ENCODE measurements around the gene UBL4A. TPM values are rescaled to one million over a fixed set of nuclear protein-coding genes. Genes with fewer than 3 reads are reported as not detected.
"Not testable (repeated sequence)": the region's sequence is repeated elsewhere in the genome, so short reads cannot be mapped to it uniquely, and the experiment has no call there.

UBL4A gene
- total and polyA plus RNA-seq, 7 experiments from 2014 or later: 9.2 to 65.7 (median 33.8) TPM

DNA sequence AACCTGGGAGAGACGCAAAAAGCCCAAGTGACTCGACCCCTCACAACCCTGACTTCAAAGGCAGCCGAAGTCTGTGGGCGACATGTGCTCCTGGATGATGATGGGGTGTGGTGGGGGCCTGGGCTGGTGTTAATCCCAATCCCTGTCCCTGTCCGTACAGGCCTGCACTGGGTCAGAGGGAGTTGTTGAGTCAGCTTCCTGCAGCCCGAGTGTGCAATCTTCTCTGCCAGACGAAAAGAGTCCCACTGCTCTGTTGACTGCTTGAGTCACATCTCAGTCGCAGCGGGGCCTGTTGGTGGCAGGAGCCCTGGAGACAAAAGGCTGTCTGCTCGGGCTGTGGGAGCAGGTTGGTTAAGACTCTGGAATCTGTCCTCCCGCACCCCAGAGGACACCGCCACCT, 19.3 kb upstream of the UBL4A start:
- ChIA-PET POLR2A (no interaction called here), CTCF (no interaction called here)
- ATAC-seq (no peak), DNase-seq (no peak)
- Histone ChIP-seq H3K9me3 (ENCODE audit: control insufficient read depth in 2 of 3, low read length in 3 of 3) (no peaks in the 10 kb centered on the region), H3K27ac (ENCODE audit: low read depth, low read length) (no peak overlapping the region), H3K4me1 (ENCODE audit: control insufficient read depth in 2 of 2, insufficient read depth in 2 of 2, low read length in 2 of 2) (no peaks in the 10 kb centered on the region), H3K36me3 (ENCODE audit: control insufficient read depth in 2 of 3, insufficient read depth in 3 of 3, low read length in 3 of 3) (peaks cover 0 to 45% (median 0%) of the 10 kb centered on the region in 3 experiments), H3K4me3 (ENCODE audit: low read length) (no peak overlapping the region), H3K27me3 (ENCODE audit: control insufficient read depth in 2 of 2, insufficient read depth in 2 of 2, low read length in 2 of 2) (no peaks in the 10 kb centered on the region)
- peaks cover 10 to 17% (median 11%) of the 10 kb centered on the region in 5 donors for H3K36me3 Mint-ChIP-seq
- H3K27me3 Mint-ChIP-seq: no peaks in the 10 kb centered on the region
- intact Hi-C loops (cut with micrococcal nuclease): no loop called here
- peaks cover under 1 to 5% (median 2%) of the 10 kb centered on the region in 7 donors for H3K4me1 Mint-ChIP-seq
- H3K27ac Mint-ChIP-seq: no peak overlapping the region
- peaks cover 0 to 4% (median 0%) of the 10 kb centered on the region in 11 donors for H3K9me3 Mint-ChIP-seq
- no peak overlapping the region for H3K4me3 Mint-ChIP-seq

DNA sequence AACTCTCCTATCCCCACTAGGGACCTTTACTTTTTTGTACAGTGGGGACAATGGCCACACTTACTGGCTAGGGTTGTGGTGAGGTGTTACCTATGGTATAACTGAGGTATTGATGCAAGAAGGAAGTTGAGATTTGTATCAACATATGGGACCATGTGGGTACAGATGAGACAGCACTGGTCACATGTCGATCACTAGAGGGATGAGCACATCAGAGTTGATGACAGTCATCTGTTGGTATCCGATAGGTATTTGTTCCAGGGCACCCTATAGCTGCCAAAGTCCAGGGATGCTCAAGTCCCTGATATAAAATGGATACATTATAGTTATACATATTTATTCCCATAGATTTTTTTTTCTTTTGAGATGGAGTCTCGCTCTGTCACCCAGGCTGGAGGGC, 16.6 kb upstream of the UBL4A start:
- no peaks in the 10 kb centered on the region for H3K4me1 Mint-ChIP-seq
- H3K4me1 ChIP-seq (ENCODE audit: control insufficient read depth in 2 of 2, insufficient read depth in 2 of 2, low read length in 2 of 2): no peaks in the 10 kb centered on the region
- peaks cover 0 to 30% (median 0%) of the 10 kb centered on the region in 3 experiments for H3K36me3 ChIP-seq (ENCODE audit: control insufficient read depth in 2 of 3, insufficient read depth in 3 of 3, low read length in 3 of 3)
- H3K4me3 Mint-ChIP-seq: no peak overlapping the region
- no peaks in the 10 kb centered on the region for H3K9me3 ChIP-seq (ENCODE audit: control insufficient read depth in 2 of 3, low read length in 3 of 3)
- H3K27me3 Mint-ChIP-seq: no peaks in the 10 kb centered on the region
- peaks cover 0 to 1% (median 0%) of the 10 kb centered on the region in 5 donors for H3K36me3 Mint-ChIP-seq
- DNase-seq (no peak), ATAC-seq (peak; percentile 45)
- no peak overlapping the region for H3K27ac ChIP-seq (ENCODE audit: low read depth, low read length)
- POLR2A ChIA-PET: interaction anchor here (0.7 to 0.9 kb wide), 2 partner anchors 12 to 44 kb away, joined by 3 read pairs; partner anchors contain the start of gene SLC10A3
- no peak overlapping the region for H3K27ac Mint-ChIP-seq
- no peak overlapping the region for H3K4me3 ChIP-seq (ENCODE audit: low read length)
- peaks cover 0 to 4% (median 0%) of the 10 kb centered on the region in 11 donors for H3K9me3 Mint-ChIP-seq
- intact Hi-C loops (cut with micrococcal nuclease): no loop called here
- H3K27me3 ChIP-seq (ENCODE audit: control insufficient read depth in 2 of 2, insufficient read depth in 2 of 2, low read length in 2 of 2): no peaks in the 10 kb centered on the region
- CTCF ChIA-PET: no interaction called here

DNA sequence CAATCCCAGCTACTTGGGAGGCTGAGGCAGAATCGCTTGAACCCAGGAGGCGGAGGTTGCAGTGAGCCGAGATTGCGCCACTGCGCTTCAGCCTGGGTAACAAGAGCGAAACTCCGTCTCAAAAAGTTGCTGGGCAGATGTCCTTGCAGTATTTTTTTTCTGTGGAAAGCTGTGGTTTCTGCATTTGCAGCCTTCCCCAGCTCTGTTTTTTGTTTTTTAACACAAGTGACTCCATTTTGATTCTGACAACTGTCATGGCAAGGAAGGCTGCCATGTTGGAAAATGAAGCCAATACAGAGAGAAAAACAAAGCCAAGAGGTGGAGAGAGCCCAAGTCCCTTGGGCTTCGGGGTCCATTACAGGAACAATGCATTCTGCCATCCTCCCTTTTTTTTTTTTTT, 15.7 kb upstream of the UBL4A start:
- Histone ChIP-seq H3K36me3 (ENCODE audit: control insufficient read depth in 2 of 3, insufficient read depth in 3 of 3, low read length in 3 of 3) (peaks cover 0 to 22% (median 0%) of the 10 kb centered on the region in 3 experiments), H3K4me1 (ENCODE audit: control insufficient read depth in 2 of 2, insufficient read depth in 2 of 2, low read length in 2 of 2) (no peaks in the 10 kb centered on the region), H3K27me3 (ENCODE audit: control insufficient read depth in 2 of 2, insufficient read depth in 2 of 2, low read length in 2 of 2) (no peaks in the 10 kb centered on the region), H3K4me3 (ENCODE audit: low read length) (no peak overlapping the region), H3K9me3 (ENCODE audit: control insufficient read depth in 2 of 3, low read length in 3 of 3) (no peaks in the 10 kb centered on the region), H3K27ac (ENCODE audit: low read depth, low read length) (no peak overlapping the region)
- POLR2A ChIA-PET: interaction anchor here (0.7 to 0.9 kb wide), 2 partner anchors 11 kb away, joined by 3 read pairs; partner anchors contain the start of gene SLC10A3
- H3K4me1 Mint-ChIP-seq: no peaks in the 10 kb centered on the region
- peaks cover 0 to 1% (median 0%) of the 10 kb centered on the region in 5 donors for H3K36me3 Mint-ChIP-seq
- no peak overlapping the region for H3K4me3 Mint-ChIP-seq
- intact Hi-C loops (cut with micrococcal nuclease): no loop called here
- no peak for DNase-seq
- peaks cover 0 to 4% (median 0%) of the 10 kb centered on the region in 11 donors for H3K9me3 Mint-ChIP-seq
- H3K27me3 Mint-ChIP-seq: no peaks in the 10 kb centered on the region
- CTCF ChIA-PET: no interaction called here
- ATAC-seq: no peak
- no peak overlapping the region for H3K27ac Mint-ChIP-seq

DNA sequence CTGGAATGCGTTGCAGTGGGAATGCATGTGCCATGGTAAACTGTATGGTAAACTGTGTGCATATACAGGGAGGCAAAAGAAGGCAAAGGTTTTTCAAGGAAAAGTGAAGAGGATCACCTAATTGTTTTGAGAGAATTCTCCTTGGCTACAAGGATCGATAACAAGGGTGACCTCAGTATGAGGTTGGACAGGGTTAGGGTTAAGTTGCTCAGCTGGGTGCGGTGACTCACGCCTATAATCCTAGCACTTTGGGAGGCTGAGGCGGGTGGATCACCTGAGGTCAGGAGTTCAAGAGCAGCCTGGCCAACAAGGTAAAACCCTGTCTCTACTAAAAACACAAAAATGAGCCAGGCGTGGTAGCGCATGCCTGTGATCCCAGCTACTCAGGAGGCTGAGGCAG, 15.0 kb upstream of the UBL4A start:
- CTCF ChIA-PET; H3K27me3 Mint-ChIP-seq; H3K4me1 ChIP-seq (ENCODE audit: control insufficient read depth in 2 of 2, insufficient read depth in 2 of 2, low read length in 2 of 2); ATAC-seq; H3K9me3 Mint-ChIP-seq; H3K4me3 Mint-ChIP-seq; H3K9me3 ChIP-seq (ENCODE audit: control insufficient read depth in 2 of 3, low read length in 3 of 3); intact Hi-C loops (cut with micrococcal nuclease); H3K4me3 ChIP-seq (ENCODE audit: low read length); DNase-seq; H3K27ac Mint-ChIP-seq; H3K4me1 Mint-ChIP-seq; H3K36me3 Mint-ChIP-seq; H3K27ac ChIP-seq (ENCODE audit: low read depth, low read length); H3K27me3 ChIP-seq (ENCODE audit: control insufficient read depth in 2 of 2, insufficient read depth in 2 of 2, low read length in 2 of 2): not testable (repeated sequence)
- POLR2A ChIA-PET: interaction anchor here (0.7 to 1.2 kb wide), 2 partner anchors 10 to 102 kb away, joined by 3 read pairs; no protein-coding TSS in a partner anchor
- peaks cover 0 to 15% (median 0%) of the 10 kb centered on the region in 3 experiments for H3K36me3 ChIP-seq (ENCODE audit: control insufficient read depth in 2 of 3, insufficient read depth in 3 of 3, low read length in 3 of 3)

DNA sequence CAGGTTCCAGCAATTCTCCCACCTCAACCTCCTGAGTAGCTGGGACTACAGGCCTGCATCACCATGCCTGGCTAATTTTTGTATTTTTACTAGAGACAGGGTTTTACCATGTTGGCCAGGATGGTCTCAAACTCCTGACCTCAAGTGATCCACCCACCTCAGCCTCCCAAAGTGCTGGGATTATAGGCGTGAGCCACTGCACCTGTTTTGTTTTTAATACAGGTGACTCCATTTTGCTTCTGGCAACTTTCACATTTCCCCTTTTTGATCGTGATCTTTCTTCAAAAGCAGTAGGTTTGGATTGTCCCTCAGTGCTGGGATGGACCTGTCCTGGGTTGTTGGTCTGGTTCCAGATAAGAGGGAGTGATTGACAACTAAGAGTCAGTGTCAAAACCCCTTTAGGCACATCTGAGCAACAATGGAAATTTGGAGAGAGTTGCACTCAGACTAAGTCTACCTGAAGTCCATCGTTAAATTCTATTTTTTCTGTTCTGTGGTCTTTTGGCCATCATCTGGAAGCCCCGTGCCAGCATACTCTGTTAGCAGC, 10.2 kb upstream of the UBL4A start:
- H3K9me3 Mint-ChIP-seq; H3K27me3 Mint-ChIP-seq; H3K9me3 ChIP-seq (ENCODE audit: control insufficient read depth in 2 of 3, low read length in 3 of 3); ATAC-seq; DNase-seq; CTCF ChIA-PET; H3K27ac ChIP-seq (ENCODE audit: low read depth, low read length); H3K4me3 Mint-ChIP-seq; H3K4me1 ChIP-seq (ENCODE audit: control insufficient read depth in 2 of 2, insufficient read depth in 2 of 2, low read length in 2 of 2); POLR2A ChIA-PET; H3K36me3 ChIP-seq (ENCODE audit: control insufficient read depth in 2 of 3, insufficient read depth in 3 of 3, low read length in 3 of 3); H3K27me3 ChIP-seq (ENCODE audit: control insufficient read depth in 2 of 2, insufficient read depth in 2 of 2, low read length in 2 of 2); H3K4me1 Mint-ChIP-seq; H3K4me3 ChIP-seq (ENCODE audit: low read length); H3K36me3 Mint-ChIP-seq: not testable (repeated sequence)
- intact Hi-C loops (cut with micrococcal nuclease): loop anchor here in 1 of 2 donors (10.0 kb wide), 1 partner anchor 572 kb away; the partner anchor contains the start of gene ARHGAP4
- peak overlapping the region in 1 of 9 donors; percentile 63 for H3K27ac Mint-ChIP-seq

DNA sequence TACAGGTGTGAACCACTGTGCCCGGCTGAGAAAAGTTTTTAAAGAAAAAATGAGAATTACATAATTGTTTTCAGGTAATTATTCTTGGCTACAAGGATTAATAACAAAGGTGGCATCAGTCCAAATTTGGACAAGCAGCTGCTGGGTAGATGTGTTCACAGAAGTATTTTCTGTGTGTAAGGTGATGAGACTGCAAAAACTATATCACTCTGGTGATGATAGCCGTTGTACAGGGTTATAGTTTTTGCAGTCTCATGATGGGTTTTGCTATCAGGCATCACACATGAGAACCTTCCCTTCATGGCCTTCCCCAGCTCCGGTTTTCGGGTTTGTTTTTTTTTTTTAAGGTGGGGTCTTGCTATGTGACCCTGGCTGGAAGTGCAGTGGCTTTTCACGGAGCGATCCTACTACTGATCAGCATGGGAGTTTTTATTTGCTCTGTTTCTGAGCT, 9.1 kb upstream of the UBL4A start:
- intact Hi-C loops (cut with micrococcal nuclease): loop anchor here in 1 of 2 donors (10.0 kb wide), 1 partner anchor 571 kb away; the partner anchor contains the start of gene ARHGAP4

DNA sequence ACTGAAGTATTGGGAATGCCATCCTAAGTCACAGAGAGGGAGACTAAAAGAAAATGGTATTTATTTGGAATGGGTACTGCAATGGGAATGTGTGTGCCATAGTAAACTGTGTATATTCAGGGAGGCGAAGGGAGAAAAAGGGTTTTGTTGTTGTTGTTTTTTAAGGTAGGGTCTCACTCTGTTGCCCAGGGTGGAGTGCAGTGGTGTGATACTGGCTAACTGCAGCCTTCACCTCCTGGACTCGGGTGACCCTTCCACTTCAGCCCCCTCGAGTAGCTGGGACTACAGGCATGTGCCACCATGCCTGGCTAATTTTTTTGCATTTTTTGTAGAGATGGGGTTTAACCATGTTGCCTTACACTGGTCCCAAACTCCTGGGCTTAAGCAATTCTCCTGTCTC, 8.3 kb upstream of the UBL4A start:
- Mint-ChIP-seq H3K27me3 (no peaks in the 10 kb centered on the region), H3K36me3 (no peaks in the 10 kb centered on the region), H3K27ac (no peak overlapping the region), H3K4me3 (no peak overlapping the region), H3K4me1 (peaks cover 0 to 5% (median 1%) of the 10 kb centered on the region in 7 donors), H3K9me3 (no peaks in the 10 kb centered on the region)
- Histone ChIP-seq H3K27me3 (ENCODE audit: control insufficient read depth in 2 of 2, insufficient read depth in 2 of 2, low read length in 2 of 2) (no peaks in the 10 kb centered on the region), H3K4me1 (ENCODE audit: control insufficient read depth in 2 of 2, insufficient read depth in 2 of 2, low read length in 2 of 2) (no peaks in the 10 kb centered on the region), H3K27ac (ENCODE audit: low read depth, low read length) (no peak overlapping the region), H3K36me3 (ENCODE audit: control insufficient read depth in 2 of 3, insufficient read depth in 3 of 3, low read length in 3 of 3) (no peaks in the 10 kb centered on the region), H3K9me3 (ENCODE audit: control insufficient read depth in 2 of 3, low read length in 3 of 3) (no peaks in the 10 kb centered on the region), H3K4me3 (ENCODE audit: low read length) (no peak overlapping the region)
- DNase-seq: no peak
- POLR2A ChIA-PET: no interaction called here
- ATAC-seq: no peak
- CTCF ChIA-PET: no interaction called here
- intact Hi-C loops (cut with micrococcal nuclease): loop anchor here in 1 of 2 donors (10.0 kb wide), 1 partner anchor 570 kb away; the partner anchor contains the start of gene ARHGAP4

More for the DNA sequence above, 9.1 kb upstream of the UBL4A start:
- Mint-ChIP-seq H3K9me3 (no peaks in the 10 kb centered on the region), H3K4me3 (no peak overlapping the region), H3K27me3 (no peaks in the 10 kb centered on the region), H3K36me3 (no peaks in the 10 kb centered on the region), H3K27ac (no peak overlapping the region), H3K4me1 (peaks cover 0 to 4% (median 0%) of the 10 kb centered on the region in 7 donors)
- Histone ChIP-seq H3K4me1 (ENCODE audit: control insufficient read depth in 2 of 2, insufficient read depth in 2 of 2, low read length in 2 of 2) (no peaks in the 10 kb centered on the region), H3K27ac (ENCODE audit: low read depth, low read length) (no peak overlapping the region), H3K27me3 (ENCODE audit: control insufficient read depth in 2 of 2, insufficient read depth in 2 of 2, low read length in 2 of 2) (no peaks in the 10 kb centered on the region), H3K4me3 (ENCODE audit: low read length) (no peak overlapping the region), H3K36me3 (ENCODE audit: control insufficient read depth in 2 of 3, insufficient read depth in 3 of 3, low read length in 3 of 3) (no peaks in the 10 kb centered on the region), H3K9me3 (ENCODE audit: control insufficient read depth in 2 of 3, low read length in 3 of 3) (no peaks in the 10 kb centered on the region)
- ChIA-PET POLR2A (interaction anchor here (0.7 kb wide), 1 partner anchor 21 kb away, joined by 3 read pairs; the partner anchor contains the start of gene FAM3A), CTCF (no interaction called here)
- no peak for DNase-seq
- no peak for ATAC-seq
